ENCODE results near the gene CCT6A. TPM values are rescaled to one million over a fixed set of nuclear protein-coding genes. Genes with fewer than 3 reads are reported as not detected.

The CCT6A gene
- total RNA-seq, 4 donors from 2014 or later = 80.6 to 97.4 (median 88.8) TPM

GRCh38 chr7:56051053-56051338, 569 bp upstream of the CCT6A start:
- peak overlapping the region; percentile 97 for H3K4me3 ChIP-seq
- H3K27ac ChIP-seq = peak overlapping the region; percentile 94
- TF ChIP-seq POLR2AphosphoS5 (IDR thresholded peaks at IDR 0.05) (no peak), POLR2A (IDR thresholded peaks at IDR 0.05) (no peak), EP300 (IDR thresholded peaks at IDR 0.05) (no peak)
- TF ChIP-seq, protein P1, sequence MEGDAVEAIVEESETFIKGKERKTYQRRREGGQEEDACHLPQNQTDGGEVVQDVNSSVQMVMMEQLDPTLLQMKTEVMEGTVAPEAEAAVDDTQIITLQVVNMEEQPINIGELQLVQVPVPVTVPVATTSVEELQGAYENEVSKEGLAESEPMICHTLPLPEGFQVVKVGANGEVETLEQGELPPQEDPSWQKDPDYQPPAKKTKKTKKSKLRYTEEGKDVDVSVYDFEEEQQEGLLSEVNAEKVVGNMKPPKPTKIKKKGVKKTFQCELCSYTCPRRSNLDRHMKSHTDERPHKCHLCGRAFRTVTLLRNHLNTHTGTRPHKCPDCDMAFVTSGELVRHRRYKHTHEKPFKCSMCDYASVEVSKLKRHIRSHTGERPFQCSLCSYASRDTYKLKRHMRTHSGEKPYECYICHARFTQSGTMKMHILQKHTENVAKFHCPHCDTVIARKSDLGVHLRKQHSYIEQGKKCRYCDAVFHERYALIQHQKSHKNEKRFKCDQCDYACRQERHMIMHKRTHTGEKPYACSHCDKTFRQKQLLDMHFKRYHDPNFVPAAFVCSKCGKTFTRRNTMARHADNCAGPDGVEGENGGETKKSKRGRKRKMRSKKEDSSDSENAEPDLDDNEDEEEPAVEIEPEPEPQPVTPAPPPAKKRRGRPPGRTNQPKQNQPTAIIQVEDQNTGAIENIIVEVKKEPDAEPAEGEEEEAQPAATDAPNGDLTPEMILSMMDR (IDR thresholded peaks at IDR 0.05) = no peak
- H3K9me3 ChIP-seq = no peaks in the 10 kb centered on the region
- no peaks in the 10 kb centered on the region for H3K27me3 ChIP-seq
- WGBS = 0% methylated on average over 9 of the region's 9 CpGs
- H3K36me3 ChIP-seq = peaks cover 33% of the 10 kb centered on the region
- H3K4me1 ChIP-seq = peaks cover 23% of the 10 kb centered on the region
- DNase-seq (ENCODE audit: low spot score in 2 of 2) = no peak

DNA sequence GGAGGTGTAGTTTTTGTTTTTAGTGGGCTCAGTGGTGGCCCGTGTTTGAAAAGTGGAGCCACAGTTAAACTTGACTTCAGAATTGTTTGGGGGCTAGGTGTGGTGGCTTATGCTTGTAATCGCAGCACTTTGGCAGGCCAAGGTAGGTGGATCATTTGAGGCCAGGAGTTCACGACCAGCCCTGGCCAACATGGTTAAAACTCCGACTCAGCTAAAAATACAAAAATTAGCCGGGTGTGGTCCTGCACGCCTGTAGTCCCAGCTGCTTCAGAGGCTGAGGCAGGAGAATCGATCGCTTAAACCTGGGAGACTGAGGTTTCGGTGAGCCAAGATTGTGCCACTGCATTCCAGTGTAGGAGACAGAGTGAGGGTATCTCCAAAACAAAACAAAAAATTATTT, 1.8 kb downstream of the CCT6A start:
- WGBS = 76% methylated on average over 9 of the region's 9 CpGs
- Histone ChIP-seq H3K27ac (no peak overlapping the region), H3K36me3 (peaks cover 57% of the 10 kb centered on the region), H3K9me3 (no peaks in the 10 kb centered on the region), H3K27me3 (no peaks in the 10 kb centered on the region), H3K4me1 (peaks cover 23% of the 10 kb centered on the region), H3K4me3 (no peak overlapping the region)
- TF ChIP-seq POLR2A (IDR thresholded peaks at IDR 0.05) = no peak
- no peak for TF ChIP-seq POLR2AphosphoS5 (IDR thresholded peaks at IDR 0.05)
- TF ChIP-seq, protein P1 (IDR thresholded peaks at IDR 0.05) = no peak
- TF ChIP-seq EP300 (IDR thresholded peaks at IDR 0.05) = no peak
- DNase-seq (ENCODE audit: low spot score in 2 of 2) = no peak

GRCh38 chr7:56053993-56054392, 2.4 kb downstream of the CCT6A start:
- Histone ChIP-seq H3K27ac (no peak overlapping the region), H3K36me3 (peaks cover 63% of the 10 kb centered on the region), H3K4me1 (peaks cover 23% of the 10 kb centered on the region), H3K27me3 (no peaks in the 10 kb centered on the region), H3K9me3 (no peaks in the 10 kb centered on the region), H3K4me3 (no peak overlapping the region)
- 85% methylated on average over 2 of the region's 2 CpGs for WGBS
- no peak for DNase-seq (ENCODE audit: low spot score in 2 of 2)
- TF ChIP-seq POLR2A (IDR thresholded peaks at IDR 0.05) (no peak), EP300 (IDR thresholded peaks at IDR 0.05) (no peak), POLR2AphosphoS5 (IDR thresholded peaks at IDR 0.05) (no peak)
- TF ChIP-seq, protein P1 (IDR thresholded peaks at IDR 0.05) = no peak

GRCh38 chr7:56062382-56062781, 10.8 kb downstream of the CCT6A start:
- H3K4me3 ChIP-seq = no peak overlapping the region
- no peak for DNase-seq (ENCODE audit: low spot score in 2 of 2)
- no peak for TF ChIP-seq EP300 (IDR thresholded peaks at IDR 0.05)
- TF ChIP-seq, protein P1 (IDR thresholded peaks at IDR 0.05) = no peak
- TF ChIP-seq POLR2A (IDR thresholded peaks at IDR 0.05) = no peak
- TF ChIP-seq POLR2AphosphoS5 (IDR thresholded peaks at IDR 0.05) = no peak
- WGBS = 90% methylated on average over 2 of the region's 2 CpGs
- peaks cover 56% of the 10 kb centered on the region for H3K36me3 ChIP-seq
- H3K9me3 ChIP-seq = no peaks in the 10 kb centered on the region
- H3K27me3 ChIP-seq = no peaks in the 10 kb centered on the region
- H3K27ac ChIP-seq = no peak overlapping the region
- H3K4me1 ChIP-seq = peaks cover 17% of the 10 kb centered on the region

DNA sequence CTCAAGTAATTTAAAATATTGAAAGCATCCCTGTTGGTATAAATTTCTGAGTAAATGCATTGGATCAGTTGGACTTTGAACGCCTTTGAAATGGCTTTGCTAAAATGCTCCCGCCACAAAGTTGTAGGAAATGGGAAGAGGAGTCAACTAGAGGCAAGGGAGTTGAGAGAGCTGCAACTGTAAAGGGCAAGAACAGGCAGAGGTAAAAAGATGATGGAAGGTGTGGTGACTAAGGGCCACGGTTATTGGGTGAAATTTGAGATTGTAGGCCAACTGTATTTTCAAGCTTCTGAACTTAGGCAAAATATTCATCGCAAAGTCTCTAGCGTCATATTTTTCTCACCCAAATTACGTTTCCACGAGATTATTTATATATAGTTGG, 11.9 kb downstream of the CCT6A start:
- DNase-seq (ENCODE audit: low spot score in 2 of 2) = no peak
- Histone ChIP-seq H3K27me3 (no peaks in the 10 kb centered on the region), H3K4me1 (peaks cover 17% of the 10 kb centered on the region), H3K27ac (peak overlapping the region; percentile 94), H3K4me3 (peak overlapping the region; percentile 87), H3K9me3 (no peaks in the 10 kb centered on the region), H3K36me3 (peaks cover 46% of the 10 kb centered on the region)
- 63% methylated on average over 7 of the region's 7 CpGs for WGBS
- TF ChIP-seq POLR2AphosphoS5 (IDR thresholded peaks at IDR 0.05) (no peak), POLR2A (IDR thresholded peaks at IDR 0.05) (no peak), EP300 (IDR thresholded peaks at IDR 0.05) (no peak)
- TF ChIP-seq, protein P1 (IDR thresholded peaks at IDR 0.05) = no peak
